Aorta (tissue), 5 donors: ENCODE results near the gene VEGFA. TPM values are rescaled to one million over a fixed set of nuclear protein-coding genes. Genes with fewer than 3 reads are reported as not detected.

Experiments used
- ATAC-seq: fragments of 200-7000 bp; cut with Tn5 transposase; one replicate; pipeline ENCODE4 v1.9.1; 2022; ENCODE audit warnings: moderate library complexity; ENCODE audit not compliant: low FRiP score
- DNase-seq, 2 donors: peaks; one replicate each; pipeline ENCODE4 v3.0.0-alpha.2; 2020
- H3K27ac ChIP-seq, 2 donors: one replicate each; pipeline ENCODE4 v1.5.1; 2013; ENCODE audit warnings: low read length in 2 of 2, mild to moderate bottlenecking in 2 of 2, moderate library complexity in 2 of 2, control low read depth in 1 of 2, inconsistent platforms in 1 of 2, low read depth in 1 of 2
- H3K27me3 ChIP-seq, 2 donors: one replicate each; pipeline ENCODE4 v1.6.1; 2013; ENCODE audit warnings: control low read depth in 1 of 2, low read length in 1 of 2, mild to moderate bottlenecking in 1 of 2, moderate library complexity in 1 of 2; ENCODE audit not compliant: insufficient read depth in 2 of 2, control insufficient read depth in 1 of 2
- H3K36me3 ChIP-seq, 2 donors: one replicate each; pipeline ENCODE4 v1.6.1; 2013; ENCODE audit warnings: control low read depth in 1 of 2, low read length in 1 of 2, mild to moderate bottlenecking in 1 of 2; ENCODE audit not compliant: insufficient read depth in 2 of 2, control insufficient read depth in 1 of 2
- H3K4me1 ChIP-seq, 2 donors: one replicate each; pipeline ENCODE4 v1.6.1; 2013; ENCODE audit warnings: low read length in 2 of 2, control low read depth in 1 of 2, mild to moderate bottlenecking in 1 of 2, moderate library complexity in 1 of 2; ENCODE audit not compliant: insufficient read depth in 2 of 2, control insufficient read depth in 1 of 2
- H3K4me3 ChIP-seq, 2 donors: one replicate each; pipeline ENCODE4 v1.5.1; 2013; ENCODE audit warnings: low read length in 2 of 2, control low read depth in 1 of 2, mild to moderate bottlenecking in 1 of 2
- H3K9me3 ChIP-seq: one replicate; pipeline ENCODE4 v1.6.1; 2013; ENCODE audit warnings: mild to moderate bottlenecking, low read length; ENCODE audit not compliant: control insufficient read depth
- WGBS, 2 donors: extraction: QIAGEN DNeasy Blood & Tissue Kit; methylation state at CpG; one replicate each; pipeline ENCODE4 v1.1.7; 2013; 5-methylcytosine and 5-hydroxymethylcytosine counted together
- intact Hi-C, 2 donors: fragments of 100-400 bp; cut with DNase I; formaldehyde crosslinking; loops; one replicate each; pipeline versions ENCODE4 v1.14.2 to v1.15.0; 2022
- polyA plus RNA-seq, 2 donors: library from polyadenylated mRNA; stranded (reverse); fragments of 200-250 nt; gene quantifications; one replicate each; pipeline ENCODE4 v1.2.3, GENCODE V29; 2013
- total RNA-seq, 2 donors: library from RNA; stranded (reverse); fragmentation: NEBNext Ultra II Directional; extraction: Animal tissue kit (Norgen Biotek cat#: 25700); gene quantifications; one replicate each; pipeline ENCODE4 v1.2.1, GENCODE V29; 2021
- donor health status: healthy with polysubstance abuse.
- donor health status: Bipolar disorder and iron deficiency.
- donor health status: DM: no; HTN: no; CAD: no.
- donor health status: DM: no; HTN: no; CAD: no.
- donor health status: DM: yes; HTN: yes; CAD: no.

Gene VEGFA
- total and polyA plus RNA-seq, 4 donors: 7.6 to 247 (median 57.6) TPM

DNA sequence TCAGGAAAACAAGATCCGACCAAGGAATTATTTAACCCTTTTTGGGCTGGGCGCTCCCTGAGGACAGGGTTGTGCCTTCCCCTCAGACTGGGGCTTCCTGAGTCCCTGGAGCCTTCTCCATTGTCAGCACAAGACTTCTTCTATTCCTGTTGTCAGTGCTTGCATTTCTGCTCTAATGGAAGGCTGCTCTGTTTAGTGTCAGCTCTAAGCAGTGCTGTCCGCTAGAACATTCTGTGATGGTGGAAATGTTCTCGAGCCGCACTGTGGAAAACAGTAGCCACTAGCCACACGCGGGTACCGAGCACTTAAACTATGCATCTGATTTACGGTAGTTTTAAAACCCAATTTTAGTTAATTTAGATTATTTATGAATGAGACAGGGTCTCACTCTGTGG, 64.0 kb downstream of the VEGFA start:
- H3K4me1 ChIP-seq: no peaks in the 10 kb centered on the region
- WGBS, 2 donors: 88 to 89% methylated on average over 9 of the region's 9 CpGs
- no peaks in the 10 kb centered on the region for H3K36me3 ChIP-seq
- H3K9me3 ChIP-seq: no peaks in the 10 kb centered on the region
- H3K27me3 ChIP-seq: no peaks in the 10 kb centered on the region
- intact Hi-C loops: no loop called here
- H3K27ac ChIP-seq: no peak overlapping the region
- DNase-seq: no peak
- H3K4me3 ChIP-seq: no peak overlapping the region
- no peak for ATAC-seq

DNA sequence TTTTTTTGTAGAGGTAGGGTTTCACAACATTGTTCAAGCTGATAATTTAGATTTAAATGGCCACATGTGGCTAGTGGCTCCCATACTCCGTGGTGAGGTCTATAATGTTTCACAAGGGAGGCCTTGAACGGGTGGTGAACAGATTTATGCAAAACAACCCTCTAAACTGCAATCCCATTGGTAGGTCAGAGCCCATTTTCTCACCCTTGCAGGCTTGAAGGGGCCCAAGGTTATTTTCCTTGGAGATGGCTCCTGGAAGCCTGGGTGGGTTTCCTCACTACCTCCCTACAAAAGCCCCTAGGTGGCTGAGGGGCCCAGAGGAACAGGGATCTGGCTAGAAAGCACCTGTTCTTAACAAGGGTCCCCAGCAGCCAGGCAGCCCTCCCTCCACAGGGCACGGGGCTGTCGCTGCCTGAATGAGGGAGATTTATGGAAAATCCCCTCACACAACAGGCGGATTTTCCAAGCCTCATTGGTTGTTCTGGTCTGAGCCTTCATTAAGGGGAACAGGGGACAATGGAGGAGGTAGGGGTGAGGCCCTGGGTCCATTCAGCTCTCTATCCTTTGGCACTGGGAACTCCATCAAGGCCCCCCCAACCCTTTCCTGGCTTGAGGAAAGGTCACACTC, 64.6 kb downstream of the VEGFA start:
- no peak overlapping the region for H3K4me3 ChIP-seq
- no peaks in the 10 kb centered on the region for H3K9me3 ChIP-seq
- no peaks in the 10 kb centered on the region for H3K36me3 ChIP-seq
- ATAC-seq (no peak), DNase-seq (no peak)
- H3K4me1 ChIP-seq: no peaks in the 10 kb centered on the region
- H3K27ac ChIP-seq: no peak overlapping the region
- intact Hi-C loops: no loop called here
- WGBS, 2 donors: 94% methylated on average over 5 of the region's 5 CpGs
- H3K27me3 ChIP-seq: no peaks in the 10 kb centered on the region

DNA sequence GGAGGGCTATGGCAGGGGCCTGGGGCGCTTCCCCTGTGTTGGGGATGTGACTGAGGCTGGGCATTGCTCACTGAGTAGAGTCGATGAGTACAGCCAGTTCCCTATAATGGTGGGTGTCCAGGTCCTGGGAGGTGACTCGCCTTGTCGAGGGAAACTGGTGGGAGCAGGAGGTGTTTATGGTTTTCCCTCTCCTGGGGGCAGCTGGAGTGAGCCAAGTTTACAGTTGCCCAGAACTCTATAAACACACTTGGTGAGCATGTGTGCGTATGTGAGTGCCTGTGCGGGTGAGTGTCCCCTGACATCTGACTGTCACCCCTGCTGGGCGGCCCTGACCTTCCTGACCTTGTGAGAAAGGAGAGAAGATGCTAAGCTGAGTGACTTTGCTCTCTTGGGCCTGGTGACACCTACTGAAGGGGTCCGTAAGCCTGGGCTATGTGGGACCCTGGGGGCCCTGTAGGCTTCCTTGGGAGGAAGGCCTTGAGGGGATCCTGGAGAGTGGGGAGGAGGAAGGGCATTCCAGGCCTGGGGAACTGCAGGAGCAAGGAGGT, 65.9 kb downstream of the VEGFA start:
- intact Hi-C loops: no loop called here
- 86 to 89% methylated on average over 8 of the region's 8 CpGs for WGBS, 2 donors

More for the DNA sequence above, 65.9 kb downstream of the VEGFA start:
- H3K27ac ChIP-seq: no peak overlapping the region
- H3K9me3 ChIP-seq: no peaks in the 10 kb centered on the region
- no peaks in the 10 kb centered on the region for H3K4me1 ChIP-seq
- DNase-seq: peak in 1 of 2 donors; percentile 46
- no peaks in the 10 kb centered on the region for H3K27me3 ChIP-seq
- H3K36me3 ChIP-seq: no peaks in the 10 kb centered on the region
- ATAC-seq: no peak
- no peak overlapping the region for H3K4me3 ChIP-seq

Other genes starting within 250 kb of the VEGFA start
- 10 to 100 TPM; 19.7 to 30.6 TPM for gene XPO5, start 194.2 kb upstream of the VEGFA start, total RNA-seq
- gene XPO5, start 194.2 kb upstream of the VEGFA start, polyA plus RNA-seq: 10 to 100 TPM in 1 of 2 donors, 1 to 10 TPM in 1; 2.6 to 13.7 TPM
- 10 to 100 TPM in 1 of 2 donors, 1 to 10 TPM in 1; 8.3 to 15.2 TPM for gene POLH, start 194.0 kb upstream of the VEGFA start, total RNA-seq
- gene POLH, start 194.0 kb upstream of the VEGFA start, polyA plus RNA-seq: 1 to 10 TPM; 3.6 to 5.5 TPM
- gene GTPBP2, start 140.9 kb upstream of the VEGFA start, total RNA-seq: 10 to 100 TPM; 60.3 to 62.6 TPM
- gene GTPBP2, start 140.9 kb upstream of the VEGFA start, polyA plus RNA-seq: 10 to 100 TPM; 22.9 to 62.8 TPM
- gene MAD2L1BP, start 134.4 kb upstream of the VEGFA start, total RNA-seq: 10 to 100 TPM; 13.6 TPM
- 10 to 100 TPM; 19.2 to 24.3 TPM for gene MAD2L1BP, start 134.4 kb upstream of the VEGFA start, polyA plus RNA-seq
- gene RSPH9, start 125.2 kb upstream of the VEGFA start, total RNA-seq: under 1 TPM; 0.23 to 0.75 TPM
- under 1 TPM; 0.13 to 0.54 TPM for gene RSPH9, start 125.2 kb upstream of the VEGFA start, polyA plus RNA-seq
- 10 to 100 TPM; 26.1 to 26.5 TPM for gene MRPS18A, start 82.4 kb upstream of the VEGFA start, total RNA-seq
- 10 to 100 TPM; 41.8 to 50.2 TPM for gene MRPS18A, start 82.4 kb upstream of the VEGFA start, polyA plus RNA-seq